Measurements from ENCODE around the gene HEXIM2. TPM values are rescaled to one million over a fixed set of nuclear protein-coding genes. Genes with fewer than 3 reads are reported as not detected.

HEXIM2 gene
- total and polyA plus RNA-seq, 2 of the 13 experiments (the other 11 are each of a cell fraction or from before 2014, with no cell fraction given): 27.1 to 32.4 TPM

DNA sequence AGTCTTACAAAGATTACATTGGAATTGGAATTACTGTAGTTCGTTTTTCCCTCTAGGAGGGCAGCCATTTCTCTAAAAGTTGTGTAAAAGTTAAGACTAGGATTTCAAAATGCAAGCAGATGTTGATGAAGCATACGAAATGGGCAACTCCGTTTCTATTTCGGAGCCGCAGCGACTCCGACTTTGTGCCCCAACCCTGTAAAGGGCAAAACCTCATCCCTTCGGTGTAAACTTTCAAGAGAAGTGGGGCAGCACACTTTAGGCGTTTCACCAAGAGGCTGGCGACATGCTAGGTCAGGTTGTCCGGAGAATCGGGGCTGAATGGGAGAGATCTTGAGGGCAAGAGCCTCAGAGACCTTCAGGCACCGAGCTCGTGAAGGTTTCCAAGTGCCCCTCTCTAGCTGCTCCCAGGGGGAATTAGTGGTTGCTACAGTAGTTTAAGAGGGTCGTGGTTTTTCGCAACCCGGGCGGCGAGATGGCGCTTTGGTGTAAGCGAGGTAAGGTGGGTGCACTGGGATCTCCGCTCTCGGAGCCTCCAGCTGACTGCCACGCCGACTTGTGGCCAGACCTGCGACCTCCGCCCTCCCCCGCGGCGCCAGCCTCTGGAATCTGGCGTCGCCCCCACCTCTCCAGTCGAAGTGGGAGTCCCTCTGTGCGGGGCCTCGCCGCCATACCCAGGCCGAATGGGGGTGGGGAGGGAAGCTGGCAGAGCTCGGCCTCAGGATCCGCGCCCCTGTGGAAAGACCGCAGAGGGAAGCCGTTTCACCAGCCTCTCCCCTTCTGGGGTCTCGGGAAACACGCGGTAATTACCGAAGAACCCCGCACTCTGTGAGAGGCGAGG is 1.0 kb upstream of the HEXIM2 start (continued):
- TF ChIP-seq, protein P1, sequence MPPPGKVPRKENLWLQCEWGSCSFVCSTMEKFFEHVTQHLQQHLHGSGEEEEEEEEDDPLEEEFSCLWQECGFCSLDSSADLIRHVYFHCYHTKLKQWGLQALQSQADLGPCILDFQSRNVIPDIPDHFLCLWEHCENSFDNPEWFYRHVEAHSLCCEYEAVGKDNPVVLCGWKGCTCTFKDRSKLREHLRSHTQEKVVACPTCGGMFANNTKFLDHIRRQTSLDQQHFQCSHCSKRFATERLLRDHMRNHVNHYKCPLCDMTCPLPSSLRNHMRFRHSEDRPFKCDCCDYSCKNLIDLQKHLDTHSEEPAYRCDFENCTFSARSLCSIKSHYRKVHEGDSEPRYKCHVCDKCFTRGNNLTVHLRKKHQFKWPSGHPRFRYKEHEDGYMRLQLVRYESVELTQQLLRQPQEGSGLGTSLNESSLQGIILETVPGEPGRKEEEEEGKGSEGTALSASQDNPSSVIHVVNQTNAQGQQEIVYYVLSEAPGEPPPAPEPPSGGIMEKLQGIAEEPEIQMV (CRISPR knock-in tag; IDR thresholded peaks at IDR 0.05; ENCODE audit: low read depth): no peak; the same call in 1 of the 2 replicates
- TF ChIP-seq, protein P2, sequence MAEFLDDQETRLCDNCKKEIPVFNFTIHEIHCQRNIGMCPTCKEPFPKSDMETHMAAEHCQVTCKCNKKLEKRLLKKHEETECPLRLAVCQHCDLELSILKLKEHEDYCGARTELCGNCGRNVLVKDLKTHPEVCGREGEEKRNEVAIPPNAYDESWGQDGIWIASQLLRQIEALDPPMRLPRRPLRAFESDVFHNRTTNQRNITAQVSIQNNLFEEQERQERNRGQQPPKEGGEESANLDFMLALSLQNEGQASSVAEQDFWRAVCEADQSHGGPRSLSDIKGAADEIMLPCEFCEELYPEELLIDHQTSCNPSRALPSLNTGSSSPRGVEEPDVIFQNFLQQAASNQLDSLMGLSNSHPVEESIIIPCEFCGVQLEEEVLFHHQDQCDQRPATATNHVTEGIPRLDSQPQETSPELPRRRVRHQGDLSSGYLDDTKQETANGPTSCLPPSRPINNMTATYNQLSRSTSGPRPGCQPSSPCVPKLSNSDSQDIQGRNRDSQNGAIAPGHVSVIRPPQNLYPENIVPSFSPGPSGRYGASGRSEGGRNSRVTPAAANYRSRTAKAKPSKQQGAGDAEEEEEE (CRISPR knock-in tag; IDR thresholded peaks at IDR 0.05; ENCODE audit: borderline replicate concordance): no peak
- no peak for TF ChIP-seq LCORL (IDR thresholded peaks at IDR 0.05)
- TF ChIP-seq LCORL (CRISPR knock-in tag; IDR thresholded peaks at IDR 0.05): no peak
- peak; percentile 45 for TF ChIP-seq POLR2AphosphoS5 (IDR thresholded peaks at IDR 0.05; ENCODE audit: low read depth, low read length)
- TF ChIP-seq MIER3 (CRISPR knock-in tag; IDR thresholded peaks at IDR 0.05; ENCODE audit: borderline replicate concordance): no peak
- TF ChIP-seq ZMYM3 (CRISPR knock-in tag; IDR thresholded peaks at IDR 0.05): peak; percentile 69
- TF ChIP-seq ZNF878 (CRISPR knock-in tag; IDR thresholded peaks at IDR 0.05): peak; percentile 71; the same call in 1 of the 2 replicates
- TF ChIP-seq ZNF749 (CRISPR knock-in tag; IDR thresholded peaks at IDR 0.05; ENCODE audit: borderline replicate concordance): no peak; the same call in 1 of the 2 replicates
- TF ChIP-seq HMGA1 (CRISPR knock-in tag; conservative IDR thresholded peaks at IDR 0.05): no peak
- peak; percentile 98 for TF ChIP-seq MTA1 (CRISPR knock-in tag; IDR thresholded peaks at IDR 0.05; ENCODE audit: borderline replicate concordance)
- TF ChIP-seq MYC (CRISPR knock-in tag; IDR thresholded peaks at IDR 0.05; ENCODE audit: borderline replicate concordance): peak; percentile 89
- peak; percentile 95 for TF ChIP-seq ZMAT3 (CRISPR knock-in tag; conservative IDR thresholded peaks at IDR 0.05)
- TF ChIP-seq NFKBIZ (CRISPR knock-in tag; IDR thresholded peaks at IDR 0.05): no peak
- TF ChIP-seq CREBL2 (CRISPR knock-in tag; IDR thresholded peaks at IDR 0.05; ENCODE audit: borderline replicate concordance): no peak; the same call in 1 of the 2 replicates
- TF ChIP-seq ZNF768 (CRISPR knock-in tag; IDR thresholded peaks at IDR 0.05): peak; percentile 73; the same call in 1 of the 2 replicates
- no peak for TF ChIP-seq MLLT10 (CRISPR knock-in tag; IDR thresholded peaks at IDR 0.05)
- TF ChIP-seq ZNF367 (CRISPR knock-in tag; IDR thresholded peaks at IDR 0.05; ENCODE audit: borderline replicate concordance): peak; percentile 88; the same call in 1 of the 2 replicates
- TF ChIP-seq PAF1 (CRISPR knock-in tag; IDR thresholded peaks at IDR 0.05): peak; percentile 47; the same call in 1 of the 2 replicates
- TF ChIP-seq ZNF619 (CRISPR knock-in tag; IDR thresholded peaks at IDR 0.05): no peak
- TF ChIP-seq, protein P3, sequence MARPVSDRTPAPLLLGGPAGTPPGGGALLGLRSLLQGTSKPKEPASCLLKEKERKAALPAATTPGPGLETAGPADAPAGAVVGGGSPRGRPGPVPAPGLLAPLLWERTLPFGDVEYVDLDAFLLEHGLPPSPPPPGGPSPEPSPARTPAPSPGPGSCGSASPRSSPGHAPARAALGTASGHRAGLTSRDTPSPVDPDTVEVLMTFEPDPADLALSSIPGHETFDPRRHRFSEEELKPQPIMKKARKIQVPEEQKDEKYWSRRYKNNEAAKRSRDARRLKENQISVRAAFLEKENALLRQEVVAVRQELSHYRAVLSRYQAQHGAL (CRISPR knock-in tag; IDR thresholded peaks at IDR 0.05; ENCODE audit: not compliant biosample characterization): peak; percentile 76
- TF ChIP-seq, protein P4, sequence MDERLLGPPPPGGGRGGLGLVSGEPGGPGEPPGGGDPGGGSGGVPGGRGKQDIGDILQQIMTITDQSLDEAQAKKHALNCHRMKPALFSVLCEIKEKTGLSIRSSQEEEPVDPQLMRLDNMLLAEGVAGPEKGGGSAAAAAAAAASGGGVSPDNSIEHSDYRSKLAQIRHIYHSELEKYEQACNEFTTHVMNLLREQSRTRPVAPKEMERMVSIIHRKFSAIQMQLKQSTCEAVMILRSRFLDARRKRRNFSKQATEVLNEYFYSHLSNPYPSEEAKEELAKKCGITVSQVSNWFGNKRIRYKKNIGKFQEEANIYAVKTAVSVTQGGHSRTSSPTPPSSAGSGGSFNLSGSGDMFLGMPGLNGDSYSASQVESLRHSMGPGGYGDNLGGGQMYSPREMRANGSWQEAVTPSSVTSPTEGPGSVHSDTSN (CRISPR knock-in tag; IDR thresholded peaks at IDR 0.05): no peak
- TF ChIP-seq ZNF260 (CRISPR knock-in tag; IDR thresholded peaks at IDR 0.05; ENCODE audit: borderline replicate concordance, low read depth): no peak
- TF ChIP-seq, protein P5, sequence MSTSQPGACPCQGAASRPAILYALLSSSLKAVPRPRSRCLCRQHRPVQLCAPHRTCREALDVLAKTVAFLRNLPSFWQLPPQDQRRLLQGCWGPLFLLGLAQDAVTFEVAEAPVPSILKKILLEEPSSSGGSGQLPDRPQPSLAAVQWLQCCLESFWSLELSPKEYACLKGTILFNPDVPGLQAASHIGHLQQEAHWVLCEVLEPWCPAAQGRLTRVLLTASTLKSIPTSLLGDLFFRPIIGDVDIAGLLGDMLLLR (CRISPR knock-in tag; IDR thresholded peaks at IDR 0.05): peak; percentile 86
